ENCODE results near the gene CCDC154. TPM values are rescaled to one million over a fixed set of nuclear protein-coding genes. Genes with fewer than 3 reads are reported as not detected.

Gene CCDC154
- total and polyA plus RNA-seq, 9 of the 15 experiments (the other 6 are each of a cell fraction or from before 2014, with no cell fraction given), result 0.15 to 1.4 (median 0.20) TPM; not detected in 5

DNA sequence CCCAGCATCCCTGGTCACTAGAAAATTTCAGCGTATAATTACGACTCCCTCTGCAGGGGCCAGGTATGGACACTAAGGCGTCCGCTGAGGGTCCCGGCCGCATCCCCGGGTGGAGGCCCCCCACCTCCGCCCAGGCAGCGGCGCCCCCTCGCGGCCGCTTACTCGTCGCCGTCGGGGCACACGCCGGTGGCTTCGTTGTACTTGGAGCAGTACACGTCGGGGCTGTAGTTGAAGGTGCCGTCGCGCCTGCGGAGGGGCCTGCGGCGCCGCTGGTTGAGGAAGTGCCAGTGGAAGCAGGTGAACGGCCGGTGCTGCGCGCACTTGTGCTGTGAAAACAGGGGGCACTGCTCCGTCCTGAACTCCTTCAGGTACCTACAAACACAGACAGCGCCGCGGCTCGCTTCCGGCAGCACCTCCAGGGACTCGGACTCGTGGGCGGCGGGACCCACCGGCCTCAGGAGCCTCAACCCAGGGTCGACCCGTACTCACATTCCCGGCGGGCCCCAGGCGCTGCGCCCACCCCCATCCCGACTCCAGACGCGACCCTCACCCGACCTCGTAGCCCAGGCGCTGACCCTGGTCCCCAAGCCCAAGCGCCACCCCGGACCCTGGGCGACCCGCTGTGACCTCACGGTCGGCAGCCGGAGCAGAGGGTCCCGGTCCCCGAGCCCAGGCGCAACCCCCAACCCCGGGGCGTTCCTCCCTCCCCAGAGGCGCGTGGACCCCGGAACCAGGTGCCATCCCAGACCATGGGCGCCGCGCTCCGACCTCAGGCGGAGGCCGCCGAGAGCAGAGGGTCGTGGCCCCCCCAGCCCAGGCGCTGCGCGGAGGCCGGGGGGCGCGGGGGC lies 30.4 kb downstream of the CCDC154 start (continued):
- no peak for TF ChIP-seq AFF1 (IDR thresholded peaks at IDR 0.05; ENCODE audit: low read depth in 1 of 2, partially characterized antibody in 2 of 2)
- TF ChIP-seq KLF10 (CRISPR knock-in tag; IDR thresholded peaks at IDR 0.05), result no peak
- no peak for TF ChIP-seq TAF9B (IDR thresholded peaks at IDR 0.05; ENCODE audit: partially characterized antibody)
- peak in 1 of 2 experiments; percentile 30; a peak in 1 of 4 replicates for TF ChIP-seq HDAC1 (IDR thresholded peaks at IDR 0.05)
- no peak for TF ChIP-seq ZBTB12 (CRISPR knock-in tag; IDR thresholded peaks at IDR 0.05)
- no peak for TF ChIP-seq RBM14 (IDR thresholded peaks at IDR 0.05; ENCODE audit: borderline replicate concordance, insufficient read depth, low read depth, low read length)
- TF ChIP-seq CREBBP (IDR thresholded peaks at IDR 0.05; ENCODE audit: low read depth, low read length), result no peak
- TF ChIP-seq POLR2G (IDR thresholded peaks at IDR 0.05; ENCODE audit: low read depth, low read length), result peak; percentile 65
- TF ChIP-seq FOXP4 (CRISPR knock-in tag; IDR thresholded peaks at IDR 0.05; ENCODE audit: borderline replicate concordance), result 0 out of 2 replicates have a peak, but pooled peaks have one; percentile 66
- TF ChIP-seq MTA3 (IDR thresholded peaks at IDR 0.05; ENCODE audit: borderline replicate concordance), result peak; percentile 52; the same call in 1 of the 2 replicates
- TF ChIP-seq, protein P1, sequence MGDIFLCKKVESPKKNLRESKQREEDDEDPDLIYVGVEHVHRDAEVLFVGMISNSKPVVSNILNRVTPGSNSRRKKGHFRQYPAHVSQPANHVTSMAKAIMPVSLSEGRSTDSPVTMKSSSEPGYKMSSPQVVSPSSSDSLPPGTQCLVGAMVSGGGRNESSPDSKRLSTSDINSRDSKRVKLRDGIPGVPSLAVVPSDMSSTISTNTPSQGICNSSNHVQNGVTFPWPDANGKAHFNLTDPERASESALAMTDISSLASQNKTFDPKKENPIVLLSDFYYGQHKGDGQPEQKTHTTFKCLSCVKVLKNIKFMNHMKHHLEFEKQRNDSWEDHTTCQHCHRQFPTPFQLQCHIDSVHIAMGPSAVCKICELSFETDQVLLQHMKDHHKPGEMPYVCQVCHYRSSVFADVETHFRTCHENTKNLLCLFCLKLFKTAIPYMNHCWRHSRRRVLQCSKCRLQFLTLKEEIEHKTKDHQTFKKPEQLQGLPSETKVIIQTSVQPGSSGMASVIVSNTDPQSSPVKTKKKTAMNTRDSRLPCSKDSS (IDR thresholded peaks at IDR 0.05; ENCODE audit: low read depth, partially characterized antibody), result no peak
- 0 out of 2 replicates have a peak, but pooled peaks have one; percentile 37 for TF ChIP-seq JUNB (CRISPR knock-in tag; conservative IDR thresholded peaks at IDR 0.05)
- TF ChIP-seq ZNF785 (CRISPR knock-in tag; IDR thresholded peaks at IDR 0.05), result no peak
- TF ChIP-seq KHSRP (IDR thresholded peaks at IDR 0.05), result no peak
- TF ChIP-seq, protein P2, sequence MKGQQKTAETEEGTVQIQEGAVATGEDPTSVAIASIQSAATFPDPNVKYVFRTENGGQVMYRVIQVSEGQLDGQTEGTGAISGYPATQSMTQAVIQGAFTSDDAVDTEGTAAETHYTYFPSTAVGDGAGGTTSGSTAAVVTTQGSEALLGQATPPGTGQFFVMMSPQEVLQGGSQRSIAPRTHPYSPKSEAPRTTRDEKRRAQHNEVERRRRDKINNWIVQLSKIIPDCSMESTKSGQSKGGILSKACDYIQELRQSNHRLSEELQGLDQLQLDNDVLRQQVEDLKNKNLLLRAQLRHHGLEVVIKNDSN (CRISPR knock-in tag; IDR thresholded peaks at IDR 0.05), result no peak
